HG03378 (cell line): Measurements from ENCODE around the gene PITPNC1.
A peak's percentile ranks its signal among the peaks of the same experiment; 100 is the strongest.
"Not testable (repeated sequence)": the region's sequence is repeated elsewhere in the genome, so short reads cannot be mapped to it uniquely, and the experiment has no call there.

Experiments
- ATAC-seq: cut with Tn5 transposase; IDR thresholded peaks from one replicate; pipeline ENCODE4 v1.9.1; 2021; ENCODE audit warnings: mild to moderate bottlenecking, moderate library complexity; ENCODE audit not compliant: unreplicated experiment

The PITPNC1 gene

GRCh38 chr17:67569873-67570272 lies 192.8 kb downstream of the PITPNC1 start:
- ATAC-seq = no peak

GRCh38 chr17:67570797-67571196 lies 193.7 kb downstream of the PITPNC1 start:
- no peak for ATAC-seq

GRCh38 chr17:67571478-67571877 lies 194.4 kb downstream of the PITPNC1 start:
- no peak for ATAC-seq

GRCh38 chr17:67573987-67574657 lies 197.0 kb downstream of the PITPNC1 start:
- no peak for ATAC-seq

- ATAC-seq = peak; percentile 27
Measured at GRCh38 chr17:67574658-67575293, 197.7 kb downstream of the PITPNC1 start.

- no peak for ATAC-seq
Measured at GRCh38 chr17:67575325-67575724, 198.2 kb downstream of the PITPNC1 start.

- no peak for ATAC-seq
Measured at GRCh38 chr17:67576471-67577115, 199.5 kb downstream of the PITPNC1 start.

- ATAC-seq = no peak
Measured at GRCh38 chr17:67577429-67578141, 200.5 kb downstream of the PITPNC1 start.

GRCh38 chr17:67578142-67578457 lies 201.0 kb downstream of the PITPNC1 start:
- peak; percentile 35 for ATAC-seq

GRCh38 chr17:67578679-67579405 lies 201.8 kb downstream of the PITPNC1 start:
- ATAC-seq = not testable (repeated sequence)

GRCh38 chr17:67582673-67583081 lies 205.6 kb downstream of the PITPNC1 start:
- ATAC-seq = no peak

GRCh38 chr17:67585077-67585602 lies 208.1 kb downstream of the PITPNC1 start:
- ATAC-seq = no peak

GRCh38 chr17:67588326-67588725 lies 211.2 kb downstream of the PITPNC1 start:
- ATAC-seq = no peak

- ATAC-seq = no peak
Measured at GRCh38 chr17:67594115-67594880, 217.2 kb downstream of the PITPNC1 start.

- ATAC-seq = no peak
Measured at GRCh38 chr17:67600408-67600807, 223.3 kb downstream of the PITPNC1 start.

GRCh38 chr17:67601897-67602296 lies 224.8 kb downstream of the PITPNC1 start:
- ATAC-seq = no peak

- ATAC-seq = no peak
Measured at GRCh38 chr17:67602444-67602843, 225.4 kb downstream of the PITPNC1 start.

- ATAC-seq = peak; percentile 55
Measured at GRCh38 chr17:67602974-67603373, 225.9 kb downstream of the PITPNC1 start.

GRCh38 chr17:67605256-67605912 lies 228.3 kb downstream of the PITPNC1 start:
- no peak for ATAC-seq
